Body of pancreas (tissue), 4 donors: ENCODE data around the gene NCF1. TPM values are rescaled to one million over a fixed set of nuclear protein-coding genes. Genes with fewer than 3 reads are reported as not detected.
"Not testable (repeated sequence)": the region's sequence is repeated elsewhere in the genome, so short reads cannot be mapped to it uniquely, and the experiment has no call there.

Experiments used
- ATAC-seq: fragments of 150-250 bp; one replicate; pipeline ENCODE4 v1.9.1; 2016
- DNase-seq, 4 donors: peaks; one replicate each; pipeline ENCODE4 v3.0.0-alpha.2; 2019
- H3K27ac ChIP-seq, 4 donors: fragments of 200-600 bp; sonication (generic); 1 replicate in 3 of 4; 2 replicates in 1 of 4; pipeline versions ENCODE4 v1.5.1 to v1.6.1; 2016 to 2019; ENCODE audit warnings: mild to moderate bottlenecking in 1 of 4, mixed read lengths in 1 of 4, moderate library complexity in 1 of 4
- H3K27me3 ChIP-seq, 2 donors: fragments of 200-600 bp; sonication (generic); one replicate each; pipeline ENCODE4 v1.6.0; 2016; ENCODE audit warnings: mild to moderate bottlenecking in 1 of 2
- H3K36me3 ChIP-seq, 2 donors: fragments of 200-600 bp; sonication (generic); replicated peaks in 1 of 2; 2 replicates each; pipeline ENCODE4 v1.5.1; 2016; ENCODE audit warnings: low read depth in 2 of 2; ENCODE audit not compliant: insufficient read depth in 1 of 2
- H3K4me1 ChIP-seq: fragments of 200-600 bp; sonication (generic); one replicate; pipeline ENCODE4 v1.6.0; 2016
- H3K4me3 ChIP-seq, 2 donors: fragments of 200-600 bp; sonication (generic); 1 replicate in 1 of 2; 2 replicates in 1 of 2; pipeline ENCODE4 v1.5.1; 2016 to 2019
- H3K9me3 ChIP-seq, 3 donors: fragments of 200-600 bp; sonication (generic); 1 replicate in 2 of 3; 2 replicates in 1 of 3; pipeline ENCODE4 v1.5.1; 2016
- CTCF ChIP-seq, 7 experiments: fragments of 450-650 bp in 4 of 7; fragments of 200-600 bp in 3 of 7; sonication (generic) in 3 of 7; IDR thresholded peaks; one replicate each; pipeline ENCODE4 v1.5.1; 2016 to 2019; ENCODE audit warnings: antibody characterized with exemption in 7 of 7
- POLR2A ChIP-seq, 3 donors: fragments of 450-650 bp; IDR thresholded peaks; one replicate each; pipeline ENCODE4 v1.6.1; 2016; ENCODE audit warnings: antibody characterized with exemption in 3 of 3, mild to moderate bottlenecking in 2 of 3
- WGBS, 2 donors: methylation state at CpG; one replicate each; pipeline ENCODE4 v1.1.5; 2017; 5-methylcytosine and 5-hydroxymethylcytosine counted together
- intact Hi-C: fragments of 100-400 bp; cut with DNase I; formaldehyde crosslinking; loops from one replicate; pipeline ENCODE4 v1.15.1; 2023
- total RNA-seq, 2 donors: library from RNA; depleted of rRNA; stranded (reverse); fragments of >200 nt; gene quantifications; one replicate each; pipeline ENCODE4 v1.1.0, GENCODE V29; 2016

The NCF1 gene
- total RNA-seq = 1 to 10 TPM in 1 of 2 donors, not detected in 1; 1.6 TPM

GRCh38 chr7:74773760-74774750 lies at the start of gene NCF1:
TSS of gene NCF1 (plus strand) at chr7:74774011. CDS start at chr7:74774032, 21 bp downstream.
- H3K4me3 ChIP-seq, ATAC-seq, intact Hi-C loops, H3K36me3 ChIP-seq, H3K9me3 ChIP-seq, H3K4me1 ChIP-seq, DNase-seq, H3K27me3 ChIP-seq, H3K27ac ChIP-seq: not testable (repeated sequence)
- no CpG with 5 or more reads among the region's 21 CpGs for WGBS, 2 donors

DNA sequence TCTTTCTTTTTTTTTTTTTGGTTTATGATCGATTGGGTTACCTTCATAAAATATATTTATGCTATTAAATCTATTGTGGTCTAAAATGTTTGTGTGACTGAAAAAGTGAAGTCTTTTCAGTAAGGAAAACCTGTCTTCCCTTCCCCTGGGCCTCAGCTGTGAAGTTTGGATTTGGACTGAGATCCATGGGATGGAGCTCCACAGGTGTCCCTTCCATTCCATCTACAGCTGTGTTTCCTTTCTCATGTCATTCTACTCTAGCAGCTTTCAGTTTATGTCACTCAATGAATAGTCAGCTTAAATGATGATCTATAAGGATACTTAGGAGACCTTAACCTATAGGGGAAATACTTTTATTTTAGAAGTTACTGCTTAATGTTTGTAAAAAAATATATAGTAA lies 48.0 kb upstream of the NCF1 start:
- WGBS, 2 donors = 83 to 86% methylated on average over 1 of the region's 1 CpG
- no peak for TF ChIP-seq POLR2A (IDR thresholded peaks at IDR 0.05)
- no peak for TF ChIP-seq CTCF (IDR thresholded peaks at IDR 0.05)
- Histone ChIP-seq H3K4me1 (no peaks in the 10 kb centered on the region), H3K9me3 (no peaks in the 10 kb centered on the region), H3K27ac (no peak overlapping the region), H3K27me3 (no peaks in the 10 kb centered on the region), H3K36me3 (no peaks in the 10 kb centered on the region), H3K4me3 (no peak overlapping the region)
- intact Hi-C loops = no loop called here
- ATAC-seq = no peak
- DNase-seq = no peak

DNA sequence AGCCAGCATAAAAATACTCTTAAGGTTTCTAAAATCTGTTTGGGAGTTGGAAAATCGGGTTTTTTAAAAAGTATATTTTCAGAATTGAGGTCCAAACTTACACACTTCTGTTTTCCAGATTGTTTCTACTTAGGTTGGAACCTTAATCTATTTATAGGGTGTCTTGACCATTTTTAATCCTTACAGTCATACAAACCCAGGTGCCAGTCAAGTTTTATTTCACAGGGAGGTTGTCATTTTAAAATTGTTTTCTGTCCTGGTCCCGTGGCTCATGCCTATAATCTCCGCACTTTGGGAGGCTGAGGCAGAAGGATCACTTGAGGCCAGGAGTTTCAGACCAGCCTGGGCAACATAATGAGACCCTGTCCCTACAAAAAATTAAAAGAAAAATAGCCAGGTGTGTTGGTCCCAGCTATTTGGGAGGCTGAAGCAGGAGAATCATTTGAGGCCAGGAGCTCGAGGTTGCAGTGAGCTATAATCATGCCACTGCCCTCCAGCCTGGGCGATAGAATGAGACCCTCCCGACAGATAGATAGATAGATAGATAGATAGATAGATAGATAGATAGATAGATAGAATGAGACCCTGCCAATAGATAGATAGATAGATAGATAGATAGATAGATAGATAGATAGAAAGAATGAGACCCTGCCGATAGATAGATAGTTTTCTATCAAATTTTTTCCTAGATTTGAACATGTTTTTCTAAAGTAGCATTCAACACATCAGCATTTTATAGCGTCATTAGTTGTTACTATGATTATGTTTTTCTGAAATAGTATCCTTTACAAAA lies 47.3 kb upstream of the NCF1 start:
- Histone ChIP-seq H3K27ac (no peak overlapping the region), H3K36me3 (no peaks in the 10 kb centered on the region), H3K4me1 (no peaks in the 10 kb centered on the region), H3K9me3 (no peaks in the 10 kb centered on the region), H3K4me3 (no peak overlapping the region), H3K27me3 (no peaks in the 10 kb centered on the region)
- TF ChIP-seq POLR2A (IDR thresholded peaks at IDR 0.05) = no peak
- no peak for TF ChIP-seq CTCF (IDR thresholded peaks at IDR 0.05)
- no peak for ATAC-seq
- 85 to 90% methylated on average over 8 of the region's 8 CpGs for WGBS, 2 donors
- no peak for DNase-seq
- intact Hi-C loops = no loop called here

DNA sequence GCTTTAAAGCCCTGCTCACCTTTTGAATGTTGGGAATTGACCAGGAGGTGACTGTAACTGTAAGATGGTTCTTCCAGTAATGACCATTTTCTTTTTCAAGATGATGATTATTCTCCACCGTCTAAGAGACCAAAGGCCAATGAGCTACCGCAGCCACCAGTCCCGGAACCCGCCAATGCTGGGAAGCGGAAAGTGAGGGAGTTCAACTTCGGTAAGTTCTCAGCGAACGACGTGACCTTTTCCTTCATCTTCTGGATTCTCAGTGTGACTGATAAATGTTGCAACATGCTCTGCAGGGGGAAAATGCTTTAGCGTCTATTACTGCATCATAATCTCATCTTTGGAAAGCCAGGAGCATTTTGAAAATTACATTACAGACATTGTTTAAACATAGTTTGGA lies 45.1 kb upstream of the NCF1 start:
- not testable (repeated sequence) for ATAC-seq

DNA sequence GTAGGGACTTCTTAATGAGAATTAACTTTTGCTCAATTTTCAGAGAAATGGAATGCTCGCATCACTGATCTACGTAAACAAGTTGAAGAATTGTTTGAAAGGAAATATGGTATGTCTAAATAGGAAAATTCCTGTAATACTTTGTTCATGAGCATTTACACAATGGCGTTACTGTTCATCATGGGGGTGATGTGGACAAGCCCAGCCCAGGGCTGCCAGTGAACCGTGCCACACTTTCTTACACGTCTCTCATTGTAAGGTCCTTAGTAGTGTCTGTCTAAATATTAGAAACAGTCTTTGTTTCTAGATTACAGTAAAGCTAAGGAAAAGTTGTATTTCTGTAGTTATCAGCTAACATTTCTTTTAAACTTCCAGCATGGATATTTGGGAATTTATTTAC lies 43.6 kb upstream of the NCF1 start:
- H3K4me3 ChIP-seq, H3K9me3 ChIP-seq, H3K27ac ChIP-seq, intact Hi-C loops, ATAC-seq, DNase-seq, H3K27me3 ChIP-seq, H3K4me1 ChIP-seq, H3K36me3 ChIP-seq: not testable (repeated sequence)
- no CpG with 5 or more reads among the region's 5 CpGs for WGBS, 2 donors

More for the DNA sequence above, 45.1 kb upstream of the NCF1 start:
- H3K4me3 ChIP-seq, H3K9me3 ChIP-seq, H3K4me1 ChIP-seq, H3K27ac ChIP-seq, H3K27me3 ChIP-seq, H3K36me3 ChIP-seq, intact Hi-C loops, DNase-seq: not testable (repeated sequence)
- WGBS, 2 donors = no CpG with 5 or more reads among the region's 10 CpGs

GRCh38 chr7:74739974-74740703 lies 33.7 kb upstream of the NCF1 start:
- intact Hi-C loops, H3K9me3 ChIP-seq, H3K27me3 ChIP-seq, DNase-seq, H3K4me1 ChIP-seq, H3K4me3 ChIP-seq, H3K36me3 ChIP-seq, H3K27ac ChIP-seq, ATAC-seq: not testable (repeated sequence)
- no CpG with 5 or more reads among the region's 14 CpGs for WGBS, 2 donors

GRCh38 chr7:74743936-74744557 lies 29.8 kb upstream of the NCF1 start:
- H3K27me3 ChIP-seq, H3K36me3 ChIP-seq, DNase-seq, H3K4me3 ChIP-seq, H3K9me3 ChIP-seq, intact Hi-C loops, H3K4me1 ChIP-seq, H3K27ac ChIP-seq, ATAC-seq: not testable (repeated sequence)
- WGBS, 2 donors = no CpG with 5 or more reads among the region's 9 CpGs

DNA sequence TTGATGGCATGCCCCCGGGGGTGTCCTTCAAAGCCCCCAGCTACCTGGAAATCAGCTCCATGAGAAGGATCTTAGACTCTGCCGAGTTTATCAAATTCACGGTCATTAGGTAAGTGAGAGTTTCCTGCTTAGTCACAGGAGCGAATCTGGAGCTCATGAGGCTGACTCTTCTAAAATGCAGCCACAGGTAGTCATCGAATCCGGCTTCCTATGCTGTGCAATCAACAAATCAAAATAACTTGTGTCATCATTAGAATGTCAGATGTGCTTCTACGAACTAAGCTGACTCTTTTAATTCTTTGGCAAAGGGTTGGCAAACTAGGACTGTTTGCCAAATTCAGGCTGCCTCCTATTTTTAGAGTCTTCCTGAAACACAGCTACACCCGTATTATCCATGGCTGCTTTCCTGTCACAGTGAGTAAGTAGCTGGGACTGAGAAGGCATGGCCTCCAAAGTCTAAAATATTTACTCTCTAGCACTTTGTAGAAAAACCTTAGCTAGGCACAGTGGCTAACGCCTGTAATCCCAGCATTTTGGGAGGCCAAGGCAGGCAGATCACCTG lies 19.8 kb upstream of the NCF1 start:
- WGBS, 2 donors = no CpG with 5 or more reads among the region's 9 CpGs
- peak; percentile 38 for ATAC-seq
- intact Hi-C loops = not testable (repeated sequence)

More for the DNA sequence above, 19.8 kb upstream of the NCF1 start:
- H3K9me3 ChIP-seq, H3K4me1 ChIP-seq, H3K4me3 ChIP-seq, H3K27me3 ChIP-seq, DNase-seq, H3K36me3 ChIP-seq, H3K27ac ChIP-seq: not testable (repeated sequence)
